GM21737 (cell line): ENCODE measurements around the gene FGF14.

Experiments
- ATAC-seq: cut with Tn5 transposase; IDR thresholded peaks from one replicate; pipeline ENCODE4 v1.9.1; 2021; ENCODE audit warnings: mild to moderate bottlenecking, moderate library complexity; ENCODE audit not compliant: unreplicated experiment

FGF14 gene

DNA sequence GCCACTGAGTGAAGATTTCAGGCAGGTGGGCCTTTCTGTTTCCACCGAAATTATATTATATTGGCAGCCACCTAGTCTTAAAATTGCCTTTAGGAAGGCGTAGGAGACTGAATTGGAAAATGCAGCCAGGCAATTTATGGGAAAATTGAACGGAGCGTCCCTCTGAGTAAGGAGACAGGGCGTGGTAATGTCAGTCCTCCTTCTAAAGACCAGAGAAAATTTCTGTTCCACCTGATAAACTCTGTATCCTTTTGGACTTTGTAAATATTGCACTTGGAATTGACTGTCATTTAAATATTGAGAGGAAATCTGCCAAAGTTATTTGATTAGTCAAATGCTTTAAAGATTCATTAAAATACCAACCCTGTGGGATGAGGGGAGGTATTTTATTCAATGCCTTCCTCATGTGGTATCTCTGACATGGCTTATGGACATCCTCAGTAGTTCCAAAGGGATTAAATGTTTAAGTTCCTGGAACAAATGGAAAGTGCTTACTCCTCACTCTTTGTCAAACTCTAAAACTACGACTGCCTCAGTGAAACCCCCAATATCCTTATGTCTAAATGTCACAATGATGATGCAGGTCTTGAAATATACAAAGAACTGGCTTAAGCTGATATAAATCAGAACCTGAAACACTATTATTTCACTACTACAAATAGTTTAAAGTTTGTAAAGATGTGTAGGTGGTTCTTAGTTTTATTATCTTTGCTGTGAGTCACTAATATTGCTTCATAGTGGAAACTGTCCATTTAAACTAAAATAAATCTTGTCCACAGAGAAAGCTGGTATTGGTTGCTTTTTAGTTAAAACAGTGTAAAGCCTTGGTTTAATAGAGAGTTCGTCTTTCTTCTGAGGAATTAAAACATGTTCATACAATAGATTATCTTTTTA, 203.2 kb downstream of the FGF14 start:
- ATAC-seq, result no peak

DNA sequence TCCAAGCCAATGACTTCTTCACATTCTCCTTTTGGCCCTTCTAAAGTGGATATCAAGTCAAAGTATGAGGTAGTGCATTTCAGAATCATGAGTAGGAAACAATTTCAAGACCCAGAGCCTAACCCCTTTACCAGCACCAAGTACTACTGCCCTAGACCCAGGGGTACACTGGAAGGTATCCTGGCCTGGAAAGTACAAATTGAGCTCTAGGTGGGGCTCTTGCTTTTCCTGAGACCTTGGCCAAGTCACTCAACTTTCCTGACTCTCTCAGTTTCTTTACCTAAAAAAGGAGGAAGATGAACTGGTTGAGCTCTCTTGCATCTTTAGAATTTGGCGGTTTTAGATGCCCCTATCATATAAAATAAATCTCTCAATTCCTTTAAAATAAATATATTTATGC, 204.7 kb downstream of the FGF14 start:
- no peak for ATAC-seq

DNA sequence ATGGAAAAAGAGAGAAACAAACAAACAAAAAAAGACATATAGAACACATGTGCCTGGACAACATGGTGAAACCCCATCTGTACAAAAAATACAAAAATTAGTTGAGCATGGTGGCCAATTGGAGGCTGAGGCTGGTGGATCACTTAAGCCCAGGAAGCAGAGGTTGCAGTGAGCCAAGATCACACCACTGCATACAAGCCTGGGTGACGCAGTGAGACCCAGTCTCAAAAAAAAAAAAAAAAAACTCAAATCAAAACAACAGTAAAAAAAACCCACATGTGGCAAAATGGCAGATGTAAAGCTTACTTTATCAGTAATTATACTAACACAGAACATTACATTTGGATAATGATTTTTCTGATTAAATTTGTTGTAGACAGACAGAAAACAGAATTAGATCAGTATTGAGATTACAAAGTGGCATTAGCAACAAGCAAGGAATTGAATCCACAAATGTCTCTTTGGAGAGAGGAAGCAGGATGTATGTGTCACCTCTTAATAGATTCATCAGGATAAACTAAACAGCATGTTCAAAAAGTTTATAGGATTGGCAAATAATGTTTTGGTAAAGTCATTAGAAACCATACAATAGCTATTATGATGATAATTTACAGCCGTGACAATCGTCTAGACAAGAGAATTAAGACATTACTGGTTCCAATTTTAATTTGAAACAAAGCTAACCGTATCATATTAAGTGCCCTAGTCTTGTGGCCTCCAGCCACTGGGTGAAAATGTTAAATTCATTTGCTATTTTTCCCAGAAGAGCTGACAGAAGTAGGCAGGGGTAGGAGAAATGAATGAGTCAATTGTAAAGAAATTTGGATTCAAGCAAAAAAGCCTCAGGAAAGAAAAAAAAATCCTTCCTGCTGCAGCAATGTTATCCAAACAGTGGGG, 206.0 kb downstream of the FGF14 start:
- ATAC-seq, result no peak

DNA sequence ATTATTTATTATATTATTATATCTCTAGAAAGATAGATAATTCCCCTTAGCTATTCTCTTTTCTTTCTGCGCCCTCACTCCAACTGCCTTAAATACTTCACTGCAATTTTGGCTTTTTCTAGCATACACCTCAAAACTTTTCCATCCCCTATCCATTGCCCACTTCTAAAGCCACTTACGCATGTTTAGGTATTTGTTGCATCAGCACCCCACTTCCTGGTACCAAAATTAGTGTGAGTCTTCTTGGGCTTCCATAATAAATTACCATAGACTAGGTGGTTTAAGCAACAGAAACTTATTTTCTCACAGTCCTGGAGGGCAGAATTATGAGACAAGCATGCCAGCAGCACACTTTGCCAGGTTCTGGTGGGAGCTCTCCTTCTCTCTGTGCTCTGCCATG, 209.0 kb downstream of the FGF14 start:
- no peak for ATAC-seq

DNA sequence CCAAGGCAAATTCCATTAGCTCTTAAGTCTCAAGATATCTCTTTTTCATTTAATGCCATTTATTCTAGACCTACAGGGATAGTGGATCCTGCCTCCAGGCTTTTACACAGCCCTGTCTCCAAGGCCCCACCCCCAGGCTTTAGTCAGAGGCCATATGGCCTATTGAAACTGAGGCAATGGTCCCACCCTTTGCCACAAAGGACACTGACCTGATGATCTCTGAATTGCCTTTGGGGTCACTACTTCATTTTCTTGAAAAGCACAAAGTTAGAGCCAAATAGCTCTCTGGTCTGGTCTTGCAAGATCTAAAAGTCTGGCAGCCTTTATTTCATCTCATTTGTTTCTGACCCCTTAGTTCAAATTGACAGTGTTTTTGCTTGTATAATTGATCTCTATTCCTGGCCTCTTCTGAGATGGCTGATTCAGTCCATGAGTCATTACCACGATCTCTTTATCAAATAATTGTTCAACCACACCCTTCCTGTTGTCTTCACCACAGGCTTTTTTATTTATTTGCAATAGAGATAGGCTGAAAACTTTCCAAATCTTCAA, 209.8 kb downstream of the FGF14 start:
- ATAC-seq, result no peak

DNA sequence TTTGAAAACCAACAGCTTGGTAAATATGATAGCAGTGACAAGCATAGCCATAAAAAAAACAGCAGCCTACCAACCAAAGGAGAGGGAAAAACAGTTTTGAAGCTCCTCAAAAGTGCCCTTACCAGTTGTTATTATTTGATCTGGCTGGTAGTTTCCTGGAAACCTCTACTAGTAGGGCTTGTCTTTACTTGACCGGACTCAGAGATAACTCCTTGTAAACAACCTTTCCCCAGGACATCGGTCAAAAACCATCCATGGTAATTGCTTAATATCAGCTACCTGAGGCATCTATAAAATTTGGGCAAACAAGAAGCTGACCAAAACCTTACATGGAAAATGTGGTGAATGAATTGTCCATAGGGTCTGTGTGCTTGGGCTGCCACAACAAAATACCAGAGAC, 210.9 kb downstream of the FGF14 start:
- no peak for ATAC-seq

DNA sequence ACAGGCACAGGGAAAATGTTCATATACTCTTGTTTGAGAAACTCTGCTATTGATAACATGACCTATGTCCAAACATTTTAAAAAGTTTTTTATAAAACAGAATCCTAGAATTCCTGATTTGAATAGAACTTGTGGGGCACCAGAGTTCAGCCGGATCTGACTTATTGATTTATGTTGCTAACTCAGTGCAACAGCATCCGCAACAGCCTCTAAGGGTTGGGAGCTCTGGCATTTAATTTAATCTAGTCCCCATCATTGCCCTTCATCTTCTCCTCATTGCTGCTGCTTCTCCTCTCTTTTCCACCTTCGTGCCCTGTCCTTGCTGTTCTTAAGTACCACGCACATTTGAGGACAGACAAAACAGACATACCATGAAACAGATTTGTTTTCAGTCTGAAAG, 214.5 kb downstream of the FGF14 start:
- no peak for ATAC-seq

DNA sequence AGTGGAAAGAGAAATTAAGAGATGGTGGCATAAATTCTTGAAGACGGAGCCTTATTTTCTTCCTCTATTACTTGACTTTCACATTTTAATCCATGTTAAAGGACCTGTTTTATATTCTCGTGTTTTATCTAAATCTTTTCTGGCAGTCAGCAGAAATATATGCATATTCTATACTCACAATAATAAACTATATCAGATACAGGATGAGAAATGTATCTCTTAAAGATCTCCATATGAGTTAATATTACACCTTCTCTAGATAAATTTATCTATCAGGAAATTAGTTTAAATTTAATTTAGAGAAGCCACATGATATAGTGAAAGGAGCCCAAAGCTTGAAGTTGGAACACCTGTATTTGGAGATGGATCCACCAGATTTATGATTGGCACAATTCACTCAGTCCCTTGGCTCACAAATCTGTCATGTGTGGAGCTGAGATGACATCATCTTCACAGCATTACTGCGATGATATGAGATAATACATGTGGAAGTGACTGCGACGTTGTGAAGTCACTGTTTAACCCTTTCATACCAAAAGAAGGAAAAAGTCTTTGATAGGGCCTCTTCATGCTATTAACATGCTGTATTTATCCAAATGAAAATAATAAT, 216.4 kb downstream of the FGF14 start:
- no peak for ATAC-seq

DNA sequence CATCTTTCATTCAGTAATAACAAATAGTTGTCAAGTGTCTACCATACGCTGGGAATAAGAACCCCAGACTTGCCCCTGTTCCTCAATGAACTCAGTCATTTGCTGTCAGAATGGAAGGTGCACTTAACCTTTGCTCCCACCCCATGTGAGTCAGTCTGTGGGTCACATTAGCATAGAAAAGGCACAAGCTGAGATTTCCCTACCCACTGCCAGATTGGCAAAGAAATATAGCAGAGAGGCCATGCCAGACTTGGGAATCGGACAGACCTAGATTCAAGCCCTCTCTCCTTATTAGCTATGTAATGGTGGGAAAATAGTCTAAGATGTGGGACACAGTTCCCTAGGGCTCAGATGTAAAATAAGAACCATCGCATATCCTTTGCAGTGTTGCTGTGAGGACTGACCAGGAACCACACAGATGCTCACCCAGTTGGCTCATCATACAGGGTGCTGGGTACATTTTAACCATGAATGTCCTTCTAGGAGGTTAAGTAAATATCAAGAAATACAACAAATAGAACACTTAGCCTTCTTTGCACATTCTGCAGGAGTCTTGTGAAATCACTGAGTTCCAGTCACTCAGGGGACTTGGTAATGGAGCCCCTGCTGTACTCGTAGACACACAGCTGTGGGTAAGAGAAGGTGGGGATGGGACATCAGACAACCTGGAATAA, 218.2 kb downstream of the FGF14 start:
- ATAC-seq, result no peak

DNA sequence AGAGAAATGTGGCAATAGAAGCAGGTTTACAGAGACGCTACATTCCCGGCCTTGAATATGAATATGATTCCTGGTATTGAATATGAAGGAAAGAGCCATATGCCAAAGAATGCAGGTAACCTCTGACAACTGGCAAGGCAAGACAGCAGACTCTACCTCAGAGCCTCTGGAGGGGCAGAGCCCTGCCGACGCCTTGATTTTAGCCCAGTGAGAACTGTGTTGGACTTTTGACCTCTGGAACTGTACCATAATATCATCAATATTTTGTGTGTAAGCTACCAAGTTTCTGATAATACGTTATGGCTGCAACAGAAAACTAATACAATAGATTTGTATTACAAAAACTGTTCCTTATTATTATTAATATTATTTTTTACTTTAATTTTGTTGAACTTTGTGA, 219.7 kb downstream of the FGF14 start:
- no peak for ATAC-seq

DNA sequence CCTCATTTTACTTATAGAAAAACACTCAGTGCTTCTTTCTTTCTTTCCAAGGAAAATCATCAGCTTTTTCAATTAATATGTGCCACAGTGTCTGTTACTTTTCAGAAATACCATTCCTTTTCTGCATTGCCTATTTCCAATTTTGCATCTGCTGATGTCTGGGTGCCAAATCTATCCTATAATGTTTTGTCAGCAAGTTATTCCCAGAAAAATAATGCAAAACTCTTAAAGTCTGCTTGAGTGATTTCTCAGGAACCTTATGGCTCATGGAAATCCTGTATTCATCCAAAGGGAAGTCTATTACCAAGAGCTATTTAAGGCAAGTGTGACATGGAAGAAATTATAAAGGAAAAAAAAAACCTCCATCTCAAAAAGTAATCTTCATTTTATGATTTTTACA, 224.4 kb downstream of the FGF14 start:
- no peak for ATAC-seq

DNA sequence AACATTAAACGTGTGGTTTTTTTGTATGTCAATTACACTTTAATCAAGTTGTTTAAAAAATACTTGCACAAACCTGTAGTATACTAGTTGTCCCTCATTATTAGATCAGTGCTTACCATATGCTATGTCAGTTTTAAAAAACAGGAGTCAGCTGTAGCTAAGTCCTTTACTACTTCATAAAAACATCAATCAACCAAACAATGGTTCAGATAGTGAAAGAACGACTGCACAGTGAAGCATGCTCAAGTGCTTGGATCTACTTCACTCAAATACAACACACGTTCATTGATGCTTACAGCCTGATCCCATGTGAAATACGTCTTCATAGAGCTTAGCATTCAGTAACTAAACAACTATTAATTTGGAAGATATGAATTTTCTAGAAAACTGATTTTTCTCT, 225.0 kb downstream of the FGF14 start:
- no peak for ATAC-seq

DNA sequence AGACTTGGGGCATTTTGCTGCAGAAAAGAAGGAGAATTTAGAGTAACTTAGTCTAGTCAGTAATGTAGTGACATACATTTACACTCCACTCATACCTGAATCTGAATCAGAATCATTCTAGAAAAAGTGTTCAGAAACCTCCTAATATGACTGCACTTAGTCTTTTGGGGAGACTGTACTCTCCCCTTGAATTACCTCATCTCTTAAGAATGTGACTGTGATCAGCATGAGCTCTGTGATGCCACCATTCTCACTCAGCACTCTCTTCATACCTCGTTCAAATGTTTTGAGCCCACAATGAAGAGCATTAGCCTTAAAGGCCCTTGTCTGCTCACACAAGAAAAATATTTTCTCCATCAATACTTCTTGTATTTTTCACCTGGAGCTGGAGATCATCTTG, 229.4 kb downstream of the FGF14 start:
- no peak for ATAC-seq

DNA sequence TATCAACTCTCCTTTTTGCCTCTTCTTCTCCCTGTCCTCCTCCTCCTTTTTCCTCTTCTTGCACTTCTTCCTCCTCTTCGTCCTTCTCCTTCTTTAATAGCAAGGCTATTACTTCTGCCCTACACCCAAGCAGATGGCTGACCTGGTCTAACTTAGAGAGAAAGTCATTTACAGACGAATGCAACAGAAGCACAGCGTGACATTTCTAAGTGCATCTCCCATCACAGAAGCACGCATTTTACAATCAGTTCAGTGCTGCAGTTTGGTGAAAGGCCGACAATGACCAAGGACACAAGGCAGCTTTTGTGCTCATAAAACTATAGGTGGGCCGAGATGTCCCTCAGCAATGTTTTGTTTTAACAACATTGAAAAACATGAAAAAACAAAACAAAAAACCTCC, 231.5 kb downstream of the FGF14 start:
- no peak for ATAC-seq

DNA sequence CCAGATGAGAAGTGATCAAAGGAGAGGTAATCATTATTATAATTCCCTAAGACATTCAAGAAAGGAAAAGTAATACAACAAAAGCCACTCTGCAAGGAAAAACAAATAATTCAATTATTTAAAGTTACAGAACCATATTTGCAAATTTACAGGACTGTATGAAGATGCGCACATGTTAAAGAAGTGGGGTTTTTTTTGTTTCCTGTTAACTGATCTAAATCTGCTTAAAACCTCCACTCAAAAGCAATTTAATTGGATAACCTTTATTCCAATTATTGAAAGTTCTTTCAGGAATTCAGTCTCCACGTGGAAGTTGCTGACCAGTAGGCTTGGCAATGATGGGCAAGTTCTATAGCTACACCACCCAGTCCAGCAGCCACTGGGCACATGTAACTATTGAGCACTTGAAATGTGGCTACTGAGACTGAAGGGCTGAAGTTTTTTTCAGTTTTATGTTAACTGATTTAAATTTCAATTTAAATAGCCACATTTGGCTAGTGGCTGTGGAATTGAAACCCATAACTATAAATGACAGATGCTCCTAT, 232.3 kb downstream of the FGF14 start:
- no peak for ATAC-seq

DNA sequence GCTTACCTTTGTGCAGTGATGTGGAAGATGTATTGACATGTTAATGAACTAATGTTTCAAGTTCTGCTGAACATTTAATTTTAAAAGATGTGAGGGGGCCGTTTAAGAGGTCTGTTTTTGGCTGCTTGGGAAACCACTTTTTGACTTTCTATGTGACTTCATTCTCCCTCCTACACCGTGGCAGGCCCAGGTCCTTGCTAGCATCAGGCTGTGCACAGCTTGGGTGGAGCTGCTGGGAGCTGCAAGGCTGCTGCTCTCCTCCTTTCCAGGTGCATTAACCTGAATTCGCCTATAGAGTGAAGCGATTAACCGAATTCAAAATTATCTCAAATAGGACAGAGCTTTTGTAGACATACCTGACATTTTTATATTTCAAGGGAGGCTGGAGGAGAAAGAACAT, 249.1 kb downstream of the FGF14 start:
- no peak for ATAC-seq

DNA sequence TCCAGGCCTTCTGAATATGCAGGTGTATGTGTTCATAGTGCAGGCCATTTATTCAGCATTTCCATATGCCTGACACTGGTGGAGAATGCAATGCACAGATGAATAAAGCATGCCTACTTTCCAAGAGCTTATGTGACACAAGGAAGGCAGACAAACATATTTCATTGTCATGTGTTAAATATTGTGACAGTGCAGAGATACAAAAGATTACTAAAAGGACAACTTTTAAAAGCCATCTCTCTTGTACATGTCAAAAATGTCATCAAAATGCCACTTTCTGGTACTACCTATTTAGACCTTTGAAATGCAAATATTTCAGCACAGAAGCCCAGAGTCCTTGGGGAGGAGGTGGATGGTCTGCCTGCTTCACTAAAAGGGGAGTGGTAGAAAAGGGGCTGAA, 254.5 kb downstream of the FGF14 start:
- no peak for ATAC-seq

DNA sequence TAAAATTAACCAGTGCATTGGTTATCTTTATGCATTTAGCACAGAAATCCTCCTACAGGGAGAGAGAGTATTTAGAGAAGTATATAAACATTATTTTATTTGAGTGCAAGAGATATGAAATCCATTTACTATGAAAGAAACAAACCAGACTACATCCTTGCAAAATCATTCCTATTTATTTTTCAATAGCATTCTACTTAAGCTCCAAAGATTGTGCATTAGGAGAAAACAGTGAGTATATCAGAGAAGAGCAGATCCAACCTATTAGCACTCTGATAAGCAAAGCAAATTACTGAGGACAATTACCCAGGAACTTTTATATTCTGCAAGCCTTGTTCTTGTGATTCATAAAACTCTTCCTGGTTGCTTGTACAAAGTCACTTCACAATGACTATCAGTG, 256.1 kb downstream of the FGF14 start:
- ATAC-seq, result no peak

DNA sequence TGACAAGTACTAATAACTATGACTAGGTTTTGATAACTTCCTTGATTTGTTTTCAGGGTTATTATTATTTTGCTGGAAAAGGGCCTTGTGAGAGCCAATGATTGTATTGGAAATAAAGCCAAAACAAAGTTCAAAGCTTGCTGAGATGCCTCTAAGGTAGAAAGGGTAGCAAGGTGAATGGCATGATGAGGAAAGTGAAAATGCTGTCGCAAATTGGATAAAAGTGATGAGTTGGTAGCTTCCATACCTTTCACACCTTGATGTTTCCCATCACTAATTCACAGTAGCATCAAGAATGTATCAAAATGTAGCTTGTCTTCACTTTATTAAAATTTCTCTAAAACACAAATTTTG, 259.4 kb downstream of the FGF14 start:
- ATAC-seq, result no peak

DNA sequence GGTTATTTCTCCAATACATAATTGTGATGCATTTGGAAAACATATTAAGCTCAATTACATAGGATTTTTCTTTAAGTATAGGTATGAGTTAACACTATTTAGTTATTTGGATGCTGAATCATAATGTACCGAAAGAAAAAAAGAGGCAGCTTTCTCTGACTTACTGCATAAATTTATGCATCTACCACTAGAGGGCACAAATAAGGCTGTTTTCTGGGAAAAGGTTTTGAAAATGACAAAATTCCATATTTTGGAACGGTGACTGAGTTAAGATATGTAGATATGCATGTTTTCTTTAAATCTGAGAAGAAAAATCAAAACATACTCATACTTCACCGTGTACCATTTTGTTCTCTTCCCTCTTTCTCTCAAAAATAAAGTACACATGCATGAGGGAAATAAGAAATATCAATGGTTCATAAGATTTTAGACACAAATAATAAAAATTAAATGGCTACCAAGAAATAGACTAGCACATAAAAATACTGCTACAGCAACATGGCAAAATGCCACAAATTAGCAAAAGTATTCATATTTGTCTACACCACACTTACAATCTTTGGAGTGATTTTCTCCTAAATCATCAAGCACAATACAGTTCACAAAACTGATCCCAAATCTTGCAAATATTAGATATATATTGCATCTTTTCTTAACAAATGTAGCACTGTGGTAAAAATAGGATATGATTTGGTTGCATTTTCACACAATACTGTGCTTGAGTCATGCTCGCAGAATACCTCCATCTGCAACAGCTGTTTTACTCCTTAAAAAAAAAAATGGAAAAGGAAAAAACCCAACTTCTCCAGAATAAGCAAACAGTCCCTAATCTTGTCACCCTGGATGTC, 260.0 kb downstream of the FGF14 start:
- ATAC-seq, result no peak
